Omental fat pad (tissue), 4 donors: ENCODE data around the gene PARVG. TPM values are rescaled to one million over a fixed set of nuclear protein-coding genes. Genes with fewer than 3 reads are reported as not detected.

Experiments used
- ATAC-seq: fragments of 150-250 bp; one replicate; pipeline ENCODE4 v1.9.1; 2016; ENCODE audit warnings: mild to moderate bottlenecking, moderate library complexity; ENCODE audit not compliant: low FRiP score
- DNase-seq: peaks from one replicate; pipeline ENCODE4 v3.0.0-alpha.2; 2019; ENCODE audit warnings: low spot score
- total RNA-seq, 4 donors: library from RNA; depleted of rRNA; stranded (reverse); fragments of >200 nt; gene quantifications; one replicate each; pipeline ENCODE4 v1.1.0, GENCODE V29; 2016
- TF ChIP-seq, protein P1 (sequence below), 3 donors: fragments of 450-650 bp; IDR thresholded peaks; one replicate each; pipeline ENCODE4 v1.5.1; 2016 to 2017; ENCODE audit warnings: antibody characterized with exemption in 3 of 3, mild to moderate bottlenecking in 3 of 3, moderate library complexity in 2 of 3

Gene PARVG
- total RNA-seq, 4 donors from 2014 or later, result 19.4 to 56.7 (median 39.6) TPM

DNA sequence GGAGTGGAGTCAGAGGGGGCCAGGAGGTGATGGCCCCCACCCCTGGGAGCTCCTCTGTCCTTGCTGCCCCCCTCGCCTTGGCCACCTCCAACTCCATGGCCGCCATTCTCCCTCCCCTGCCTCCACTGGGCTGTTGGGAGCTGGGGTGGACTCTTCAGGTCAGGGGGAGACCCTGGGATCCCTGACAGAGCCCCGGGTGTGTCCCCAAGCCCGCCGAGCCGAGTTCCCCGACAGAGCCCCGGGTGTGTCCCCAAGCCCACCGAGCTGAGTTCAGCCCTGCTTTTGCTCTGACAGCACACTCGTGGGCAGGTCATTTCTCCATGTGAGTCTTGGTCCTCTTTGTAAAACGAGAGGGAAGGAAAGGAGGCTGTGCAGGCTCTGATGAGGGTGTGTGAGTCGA lies 13.2 kb upstream of the PARVG start:
- no peak for ATAC-seq
- TF ChIP-seq, protein P1, sequence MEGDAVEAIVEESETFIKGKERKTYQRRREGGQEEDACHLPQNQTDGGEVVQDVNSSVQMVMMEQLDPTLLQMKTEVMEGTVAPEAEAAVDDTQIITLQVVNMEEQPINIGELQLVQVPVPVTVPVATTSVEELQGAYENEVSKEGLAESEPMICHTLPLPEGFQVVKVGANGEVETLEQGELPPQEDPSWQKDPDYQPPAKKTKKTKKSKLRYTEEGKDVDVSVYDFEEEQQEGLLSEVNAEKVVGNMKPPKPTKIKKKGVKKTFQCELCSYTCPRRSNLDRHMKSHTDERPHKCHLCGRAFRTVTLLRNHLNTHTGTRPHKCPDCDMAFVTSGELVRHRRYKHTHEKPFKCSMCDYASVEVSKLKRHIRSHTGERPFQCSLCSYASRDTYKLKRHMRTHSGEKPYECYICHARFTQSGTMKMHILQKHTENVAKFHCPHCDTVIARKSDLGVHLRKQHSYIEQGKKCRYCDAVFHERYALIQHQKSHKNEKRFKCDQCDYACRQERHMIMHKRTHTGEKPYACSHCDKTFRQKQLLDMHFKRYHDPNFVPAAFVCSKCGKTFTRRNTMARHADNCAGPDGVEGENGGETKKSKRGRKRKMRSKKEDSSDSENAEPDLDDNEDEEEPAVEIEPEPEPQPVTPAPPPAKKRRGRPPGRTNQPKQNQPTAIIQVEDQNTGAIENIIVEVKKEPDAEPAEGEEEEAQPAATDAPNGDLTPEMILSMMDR (IDR thresholded peaks at IDR 0.05), result no peak
- no peak for DNase-seq

DNA sequence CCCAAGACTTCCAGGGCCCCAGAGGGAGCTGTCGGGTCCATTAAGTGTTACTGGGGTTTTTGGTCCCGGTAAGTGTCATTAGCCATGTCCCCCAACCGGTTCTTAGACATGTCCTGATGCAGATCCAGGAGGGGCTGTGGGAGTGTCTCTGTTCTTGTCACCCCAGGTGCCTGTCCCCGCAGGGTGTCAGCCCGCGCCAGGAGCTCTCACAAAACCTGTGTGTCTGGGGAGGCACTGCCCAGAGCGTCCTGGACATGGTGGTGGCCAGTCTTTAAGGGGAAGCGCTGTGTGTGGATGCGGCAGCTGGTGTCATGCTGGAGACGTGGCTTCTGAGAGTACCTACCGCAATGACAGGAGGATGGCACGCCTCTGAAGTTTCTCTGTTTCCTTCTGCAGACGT lies 12.5 kb upstream of the PARVG start:
- TF ChIP-seq, protein P1 (IDR thresholded peaks at IDR 0.05), result no peak
- DNase-seq, result no peak
- no peak for ATAC-seq

DNA sequence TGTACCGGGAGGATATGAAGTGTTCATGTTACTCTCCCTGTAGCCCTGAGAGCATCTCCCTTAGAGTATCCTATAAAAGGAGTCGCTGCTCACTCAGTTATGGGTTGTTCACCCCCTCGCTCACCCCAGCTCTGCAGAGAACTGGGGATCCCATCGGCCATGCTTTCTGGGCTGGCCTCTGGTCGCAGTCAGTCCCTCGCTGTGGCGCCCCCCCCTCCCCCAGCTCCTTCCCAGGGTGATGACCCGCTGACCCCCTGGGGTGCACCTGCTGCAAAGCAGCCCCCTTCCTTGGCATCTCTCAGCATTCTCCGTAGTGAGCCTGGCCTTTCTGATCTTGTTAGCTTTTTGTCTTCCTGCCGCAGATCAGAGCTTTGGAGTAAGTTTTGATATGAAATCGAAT lies 10.3 kb upstream of the PARVG start:
- DNase-seq, result no peak
- TF ChIP-seq, protein P1 (IDR thresholded peaks at IDR 0.05), result no peak
- ATAC-seq, result no peak

DNA sequence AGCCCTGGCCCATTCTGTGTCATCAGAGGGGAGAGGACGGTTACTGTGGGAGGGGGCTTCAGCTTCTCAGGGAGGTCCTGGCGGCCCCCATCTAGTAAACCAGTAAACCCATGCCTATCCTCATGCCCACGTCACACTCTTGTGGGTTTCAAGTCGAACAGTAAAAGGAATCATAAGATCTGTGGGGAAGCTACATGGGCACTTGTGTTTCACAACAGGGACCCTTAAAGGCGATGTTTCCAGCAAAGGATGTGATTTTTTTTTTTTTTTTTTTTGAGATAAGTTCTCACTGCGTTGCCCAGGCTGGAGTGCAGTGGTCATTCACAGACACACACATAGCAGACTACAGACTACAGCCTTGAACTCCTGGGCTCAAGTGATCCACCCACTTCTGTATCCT lies 9.2 kb upstream of the PARVG start:
- DNase-seq (no peak), ATAC-seq (no peak)

DNA sequence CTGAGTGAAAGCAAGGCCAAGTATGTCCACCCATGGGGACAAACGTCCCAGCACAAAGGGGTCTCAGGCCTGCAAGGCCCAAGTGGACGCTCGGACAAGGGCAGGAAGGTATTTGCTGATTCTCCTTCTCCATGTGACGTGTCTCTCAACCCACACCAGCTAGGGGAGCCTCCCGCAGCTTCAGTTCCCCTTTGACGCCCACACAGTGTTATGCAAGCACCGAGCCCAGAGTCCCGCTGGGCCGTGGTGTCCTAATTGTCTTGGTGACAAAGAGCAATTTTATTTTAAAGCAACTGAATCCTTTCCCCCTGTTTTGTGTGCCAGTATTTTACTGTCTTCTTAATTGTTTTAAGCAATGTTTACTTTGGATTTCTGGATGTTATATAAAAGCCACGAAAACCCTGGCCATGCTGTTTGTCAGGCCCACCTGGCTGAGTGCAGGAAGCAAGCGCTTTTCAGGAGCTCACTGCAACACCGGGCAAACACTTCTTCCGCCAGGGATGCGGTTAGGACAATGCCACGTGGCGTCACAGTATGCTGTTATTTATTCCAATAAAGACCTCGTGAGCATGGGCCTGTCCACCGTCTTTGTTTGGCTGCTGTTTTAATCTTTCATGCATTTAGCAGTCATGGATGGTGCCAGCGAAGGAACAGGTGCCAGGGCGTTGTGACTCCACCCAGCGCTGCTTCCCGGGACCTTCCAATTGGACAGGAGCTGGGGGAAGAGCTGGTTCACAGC lies 8.2 kb upstream of the PARVG start:
- TF ChIP-seq, protein P1 (IDR thresholded peaks at IDR 0.05), result no peak
- ATAC-seq, result no peak
- DNase-seq, result peak; percentile 34

More for the DNA sequence above, 9.2 kb upstream of the PARVG start:
- TF ChIP-seq, protein P1 (IDR thresholded peaks at IDR 0.05), result no peak

DNA sequence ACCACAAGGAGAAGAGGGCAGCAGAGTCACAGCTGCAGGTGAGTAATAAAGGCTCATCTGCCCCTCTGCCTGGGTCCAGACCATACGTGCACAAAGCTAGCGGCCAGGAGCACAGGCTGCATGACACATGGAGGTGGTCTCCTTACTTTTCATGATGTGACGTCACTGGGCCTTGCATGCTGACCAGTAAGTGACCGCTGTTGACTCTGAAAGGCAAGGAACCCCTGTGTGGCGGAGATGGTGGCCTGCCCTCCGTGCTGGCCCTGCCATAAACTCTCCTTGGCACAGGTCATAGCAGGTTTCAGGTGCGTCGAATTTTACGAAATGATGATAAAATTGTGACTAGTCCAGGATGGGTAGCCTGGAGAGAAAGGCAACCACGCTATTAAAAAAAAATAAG lies 7.6 kb upstream of the PARVG start:
- no peak for DNase-seq
- no peak for ATAC-seq
- TF ChIP-seq, protein P1 (IDR thresholded peaks at IDR 0.05), result no peak

DNA sequence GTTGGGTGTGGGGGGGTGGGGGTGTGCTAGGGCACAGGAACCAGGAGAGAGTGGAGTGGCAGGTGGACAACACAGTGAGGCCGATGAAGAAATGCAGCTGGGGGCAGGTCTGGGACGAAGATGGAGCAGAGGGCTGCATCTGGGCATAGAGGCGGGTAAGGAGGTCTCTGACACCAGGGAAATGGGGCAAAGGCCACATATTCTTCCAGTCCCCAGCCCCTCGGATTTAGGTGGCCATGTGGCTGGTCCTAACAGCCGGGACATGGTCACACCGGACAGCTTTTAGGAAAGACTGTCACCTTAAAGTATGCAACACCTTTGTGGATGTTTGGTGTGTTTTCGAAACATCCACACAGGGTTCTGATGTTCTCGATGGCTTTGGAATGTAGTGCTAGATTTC lies 5.0 kb upstream of the PARVG start:
- TF ChIP-seq, protein P1 (IDR thresholded peaks at IDR 0.05), result no peak
- DNase-seq (no peak), ATAC-seq (no peak)
